Lower lobe of right lung (tissue), 2 donors: ENCODE results near the gene HECW1. TPM values are rescaled to one million over a fixed set of nuclear protein-coding genes. Genes with fewer than 3 reads are reported as not detected.
A peak's percentile ranks its signal among the peaks of the same experiment; 100 is the strongest.

Experiments
- ATAC-seq, 2 donors: fragments of 200-7000 bp; cut with Tn5 transposase; one replicate each; pipeline ENCODE4 v1.9.1; 2020 to 2022; ENCODE audit warnings: mild to moderate bottlenecking in 2 of 2, moderate library complexity in 2 of 2
- DNase-seq: peaks from one replicate; pipeline ENCODE4 v3.0.0-alpha.2; 2020
- H3K27ac ChIP-seq: fragments of 200-600 bp; one replicate; pipeline ENCODE4 v1.8.0; 2022
- H3K27me3 ChIP-seq: fragments of 200-600 bp; one replicate; pipeline ENCODE4 v1.8.0; 2022; ENCODE audit warnings: low read depth
- H3K36me3 ChIP-seq: fragments of 200-600 bp; one replicate; pipeline ENCODE4 v1.8.0; 2022; ENCODE audit warnings: mild to moderate bottlenecking
- H3K4me1 ChIP-seq: fragments of 200-600 bp; one replicate; pipeline ENCODE4 v1.8.0; 2022
- H3K4me3 ChIP-seq: fragments of 200-600 bp; one replicate; pipeline ENCODE4 v1.8.0; 2022; ENCODE audit warnings: mild to moderate bottlenecking
- H3K9me3 ChIP-seq: fragments of 200-600 bp; one replicate; pipeline ENCODE4 v1.8.0; 2022
- CTCF ChIP-seq: fragments of 200-600 bp; IDR thresholded peaks from one replicate; pipeline ENCODE4 v1.8.0; 2022; ENCODE audit warnings: antibody characterized with exemption, mild to moderate bottlenecking
- intact Hi-C: fragments of 100-400 bp; cut with DNase I; formaldehyde crosslinking; loops from one replicate; pipeline ENCODE4 v1.11.0; 2022
- total RNA-seq: library from RNA; stranded (reverse); fragmentation: NEBNext Ultra II Directional; extraction: Animal tissue kit (Norgen Biotek cat#: 25700); gene quantifications from one replicate; pipeline ENCODE4 v1.2.1, GENCODE V29; 2021
- donor health status: DM: no; HTN: yes; CAD: no; lungs with severe emphysema.

Gene HECW1
- total RNA-seq, 1 donor from 2014 or later, result 0.06 TPM

GRCh38 chr7:43244784-43245183 is 132.3 kb downstream of the HECW1 start:
- ATAC-seq (no peak), DNase-seq (no peak)
- Histone ChIP-seq H3K27ac (no peak overlapping the region), H3K4me1 (no peaks in the 10 kb centered on the region), H3K36me3 (no peaks in the 10 kb centered on the region), H3K27me3 (no peaks in the 10 kb centered on the region), H3K4me3 (no peak overlapping the region), H3K9me3 (no peaks in the 10 kb centered on the region)
- TF ChIP-seq CTCF, result no peak
- intact Hi-C loops, result no loop called here

- Histone ChIP-seq H3K4me3 (no peak overlapping the region), H3K9me3 (no peaks in the 10 kb centered on the region), H3K4me1 (no peaks in the 10 kb centered on the region), H3K36me3 (no peaks in the 10 kb centered on the region), H3K27me3 (no peaks in the 10 kb centered on the region), H3K27ac (no peak overlapping the region)
- DNase-seq (no peak), ATAC-seq (no peak)
- no peak for TF ChIP-seq CTCF
- intact Hi-C loops, result no loop called here
Observed at GRCh38 chr7:43247757-43248156, 135.3 kb downstream of the HECW1 start.

- Histone ChIP-seq H3K27me3 (no peaks in the 10 kb centered on the region), H3K4me3 (peak overlapping the region; percentile 32), H3K4me1 (no peaks in the 10 kb centered on the region), H3K9me3 (no peaks in the 10 kb centered on the region), H3K36me3 (no peaks in the 10 kb centered on the region), H3K27ac (no peak overlapping the region)
- no peak for TF ChIP-seq CTCF
- ATAC-seq (no peak), DNase-seq (no peak)
- intact Hi-C loops, result no loop called here
Observed at GRCh38 chr7:43248553-43248952, 136.1 kb downstream of the HECW1 start.

GRCh38 chr7:43248961-43249822 is 136.7 kb downstream of the HECW1 start:
- ATAC-seq (peak; percentile 77 to 82), DNase-seq (peak; percentile 51)
- TF ChIP-seq CTCF, result no peak
- intact Hi-C loops, result no loop called here
- Histone ChIP-seq H3K4me1 (no peaks in the 10 kb centered on the region), H3K27me3 (no peaks in the 10 kb centered on the region), H3K9me3 (no peaks in the 10 kb centered on the region), H3K27ac (no peak overlapping the region), H3K36me3 (no peaks in the 10 kb centered on the region), H3K4me3 (peak overlapping the region; percentile 32)

GRCh38 chr7:43249823-43250145 is 137.3 kb downstream of the HECW1 start:
- Histone ChIP-seq H3K4me3 (no peak overlapping the region), H3K27ac (no peak overlapping the region), H3K27me3 (no peaks in the 10 kb centered on the region), H3K4me1 (no peaks in the 10 kb centered on the region), H3K9me3 (no peaks in the 10 kb centered on the region), H3K36me3 (no peaks in the 10 kb centered on the region)
- intact Hi-C loops, result no loop called here
- no peak for DNase-seq
- TF ChIP-seq CTCF, result no peak
- ATAC-seq, result no peak
